Endodermal cell (in vitro differentiated cells): ENCODE measurements around the gene ADGRB3. TPM values are rescaled to one million over a fixed set of nuclear protein-coding genes. Genes with fewer than 3 reads are reported as not detected.
"Not testable (repeated sequence)": the region's sequence is repeated elsewhere in the genome, so short reads cannot be mapped to it uniquely, and the experiment has no call there.

Experiments used
- DNase-seq: peaks from one replicate; pipeline ENCODE4 v3.0.0-alpha.2; 2017
- H3K27ac ChIP-seq: 2 replicates; pipeline ENCODE4 v1.5.1; 2013; ENCODE audit warnings: mild to moderate bottlenecking, low read depth, low read length, moderate library complexity
- H3K27me3 ChIP-seq: 2 replicates; pipeline ENCODE4 v1.6.1; 2013; ENCODE audit warnings: mild to moderate bottlenecking, low read length, moderate library complexity; ENCODE audit not compliant: insufficient read depth, control insufficient read depth, poor library complexity, severe bottlenecking
- H3K36me3 ChIP-seq: 2 replicates; pipeline ENCODE4 v1.7.0; 2013; ENCODE audit warnings: mild to moderate bottlenecking, low read length, moderate library complexity; ENCODE audit not compliant: control insufficient read depth, insufficient read depth
- H3K4me1 ChIP-seq: one replicate; pipeline ENCODE4 v1.7.0; 2013; ENCODE audit warnings: low read length; ENCODE audit not compliant: control insufficient read depth, insufficient read depth
- H3K4me3 ChIP-seq: 2 replicates; pipeline ENCODE4 v1.5.1; 2013; ENCODE audit warnings: mild to moderate bottlenecking, low read length, moderate library complexity
- H3K9ac ChIP-seq: 2 replicates; pipeline ENCODE4 v1.6.1; 2013; ENCODE audit warnings: mild to moderate bottlenecking, low read length, moderate library complexity; ENCODE audit not compliant: poor library complexity, severe bottlenecking; ENCODE audit errors: extremely low read depth
- H3K9me3 ChIP-seq: 2 replicates; pipeline ENCODE4 v1.6.1; 2013; ENCODE audit warnings: mild to moderate bottlenecking, low read length, moderate library complexity; ENCODE audit not compliant: control insufficient read depth
- H3K27ac Mint-ChIP-seq: 2 replicates; pipeline ENCODE4 v1.8.0; 2020; ENCODE audit warnings: mixed read lengths
- H3K27me3 Mint-ChIP-seq: 2 replicates; pipeline ENCODE4 v1.8.0; 2021; ENCODE audit warnings: mild to moderate bottlenecking, mixed read lengths; ENCODE audit not compliant: insufficient read depth
- H3K36me3 Mint-ChIP-seq: 2 replicates; pipeline ENCODE4 v1.8.0; 2020; ENCODE audit warnings: low read depth, mixed read lengths
- H3K4me1 Mint-ChIP-seq: 2 replicates; pipeline ENCODE4 v1.8.0; 2020; ENCODE audit warnings: mixed read lengths
- H3K4me3 Mint-ChIP-seq: 2 replicates; pipeline ENCODE4 v1.8.0; 2020; ENCODE audit warnings: mild to moderate bottlenecking, moderate library complexity, mixed read lengths
- H3K9me3 Mint-ChIP-seq: 2 replicates; pipeline ENCODE4 v1.8.0; 2020; ENCODE audit warnings: mild to moderate bottlenecking, mixed read lengths
- WGBS, 2 experiments: methylation state at CpG; one replicate each; pipeline versions ENCODE4 v1.1.5 to v1.1.7; 2013; ENCODE audit warnings: missing lambda C conversion rate in 2 of 2, mixed read lengths in 1 of 2; ENCODE audit not compliant: insufficient coverage in 1 of 2, insufficient read length in 1 of 2; 5-methylcytosine and 5-hydroxymethylcytosine counted together
- total RNA-seq, 2 donors: library from RNA; stranded (reverse); fragmentation: NEBNext Ultra II Directional in 1 of 2; extraction: Animal tissue kit (Norgen Biotek cat#: 25700) in 1 of 2; gene quantifications; 2 replicates in 1 of 2; 3 replicates in 1 of 2; pipeline ENCODE4 v1.2.1, GENCODE V29; 2021
- TF ChIP-seq, protein P1 (sequence below): fragments of 200-600 bp; sonication (generic); conservative IDR thresholded peaks from 2 replicates; pipeline ENCODE4 v1.5.0; 2021; ENCODE audit warnings: antibody characterized with exemption, mild to moderate bottlenecking

The ADGRB3 gene
- total RNA-seq, 2 donors from 2014 or later = 0.33 to 1.3 TPM

DNA sequence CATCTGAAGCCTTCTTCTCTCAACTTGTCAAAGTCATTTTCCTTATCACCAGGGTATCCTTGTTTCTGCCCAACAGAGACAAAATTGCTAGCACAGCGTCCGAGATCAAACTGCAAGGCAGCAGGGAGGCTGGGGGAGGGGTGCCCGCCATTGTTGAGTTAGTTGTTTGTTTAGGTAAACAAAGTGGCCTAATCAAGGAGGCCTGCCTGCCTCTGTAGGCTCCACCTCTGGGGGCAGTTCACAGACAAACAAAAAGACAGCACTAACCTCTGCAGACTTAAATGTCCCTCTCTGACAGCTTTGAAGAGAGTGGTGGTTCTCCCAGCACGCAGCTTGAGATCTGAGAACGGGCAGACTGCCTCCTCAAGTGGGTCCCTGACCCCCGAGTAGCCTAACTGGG is 155.0 kb downstream of the ADGRB3 start:
- DNase-seq = peak; percentile 87
- not testable (repeated sequence) for H3K4me1 Mint-ChIP-seq, H3K27me3 Mint-ChIP-seq, H3K9ac ChIP-seq, H3K9me3 ChIP-seq, H3K4me1 ChIP-seq, H3K36me3 Mint-ChIP-seq, H3K4me3 ChIP-seq, H3K36me3 ChIP-seq, H3K27me3 ChIP-seq, H3K27ac ChIP-seq
- H3K9me3 Mint-ChIP-seq = peaks cover 30% of the 10 kb centered on the region
- peak overlapping the region; percentile 24 for H3K4me3 Mint-ChIP-seq
- TF ChIP-seq, protein P1, sequence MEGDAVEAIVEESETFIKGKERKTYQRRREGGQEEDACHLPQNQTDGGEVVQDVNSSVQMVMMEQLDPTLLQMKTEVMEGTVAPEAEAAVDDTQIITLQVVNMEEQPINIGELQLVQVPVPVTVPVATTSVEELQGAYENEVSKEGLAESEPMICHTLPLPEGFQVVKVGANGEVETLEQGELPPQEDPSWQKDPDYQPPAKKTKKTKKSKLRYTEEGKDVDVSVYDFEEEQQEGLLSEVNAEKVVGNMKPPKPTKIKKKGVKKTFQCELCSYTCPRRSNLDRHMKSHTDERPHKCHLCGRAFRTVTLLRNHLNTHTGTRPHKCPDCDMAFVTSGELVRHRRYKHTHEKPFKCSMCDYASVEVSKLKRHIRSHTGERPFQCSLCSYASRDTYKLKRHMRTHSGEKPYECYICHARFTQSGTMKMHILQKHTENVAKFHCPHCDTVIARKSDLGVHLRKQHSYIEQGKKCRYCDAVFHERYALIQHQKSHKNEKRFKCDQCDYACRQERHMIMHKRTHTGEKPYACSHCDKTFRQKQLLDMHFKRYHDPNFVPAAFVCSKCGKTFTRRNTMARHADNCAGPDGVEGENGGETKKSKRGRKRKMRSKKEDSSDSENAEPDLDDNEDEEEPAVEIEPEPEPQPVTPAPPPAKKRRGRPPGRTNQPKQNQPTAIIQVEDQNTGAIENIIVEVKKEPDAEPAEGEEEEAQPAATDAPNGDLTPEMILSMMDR = peak; percentile 19
- 56% methylated on average over 6 of the region's 6 CpGs; no CpG with 5 or more reads in 1 of the 2 experiments for WGBS, 2 experiments
- H3K27ac Mint-ChIP-seq = peak overlapping the region; percentile 84

DNA sequence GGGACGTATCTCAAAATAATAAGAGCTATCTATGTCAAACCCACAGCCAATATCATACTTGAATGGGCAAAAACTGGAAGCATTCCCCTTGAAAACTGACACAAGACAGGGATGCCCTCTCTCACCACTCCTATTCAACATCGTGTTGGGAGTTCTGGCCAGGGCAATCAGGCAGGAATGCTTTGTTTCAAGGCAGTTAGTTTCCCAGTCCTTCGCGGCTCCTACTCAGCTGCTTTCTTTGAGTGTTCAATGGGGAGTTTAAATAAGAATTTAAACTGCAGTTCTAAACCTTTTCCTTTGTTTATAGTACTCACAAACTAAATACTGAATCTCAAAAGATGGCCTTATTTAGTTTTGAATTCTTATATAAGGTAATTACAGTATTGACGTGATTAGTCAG is 179.9 kb downstream of the ADGRB3 start:
- H3K27ac ChIP-seq, H3K4me3 Mint-ChIP-seq, H3K9ac ChIP-seq, H3K27ac Mint-ChIP-seq, H3K4me3 ChIP-seq, H3K36me3 Mint-ChIP-seq, H3K27me3 Mint-ChIP-seq, H3K27me3 ChIP-seq, H3K4me1 Mint-ChIP-seq, H3K4me1 ChIP-seq, H3K36me3 ChIP-seq, H3K9me3 Mint-ChIP-seq, H3K9me3 ChIP-seq: not testable (repeated sequence)
- peak; percentile 55 for DNase-seq
- WGBS, 2 experiments = 61% methylated on average over 5 of the region's 5 CpGs; no CpG with 5 or more reads in 1 of the 2 experiments

DNA sequence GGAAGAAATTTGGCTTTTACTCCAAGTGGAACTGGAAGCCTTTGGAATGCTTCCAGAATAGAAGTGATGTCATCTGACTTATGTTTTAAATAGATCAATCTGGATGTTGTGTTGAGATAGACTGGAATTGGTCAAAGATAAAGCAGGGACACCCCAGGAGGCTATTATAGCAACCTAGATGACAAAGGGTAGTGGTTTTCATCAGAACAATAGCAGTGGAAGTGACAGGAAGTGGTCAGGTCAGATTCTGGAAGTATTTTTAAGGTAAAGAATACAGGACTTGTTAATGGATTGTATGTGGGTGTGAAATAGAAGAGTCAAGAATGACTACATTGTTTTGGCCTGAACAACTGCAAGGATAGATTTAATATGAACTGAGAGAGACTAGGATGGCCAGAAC is 191.4 kb downstream of the ADGRB3 start:
- H3K4me1 Mint-ChIP-seq = peaks cover 11% of the 10 kb centered on the region

DNA sequence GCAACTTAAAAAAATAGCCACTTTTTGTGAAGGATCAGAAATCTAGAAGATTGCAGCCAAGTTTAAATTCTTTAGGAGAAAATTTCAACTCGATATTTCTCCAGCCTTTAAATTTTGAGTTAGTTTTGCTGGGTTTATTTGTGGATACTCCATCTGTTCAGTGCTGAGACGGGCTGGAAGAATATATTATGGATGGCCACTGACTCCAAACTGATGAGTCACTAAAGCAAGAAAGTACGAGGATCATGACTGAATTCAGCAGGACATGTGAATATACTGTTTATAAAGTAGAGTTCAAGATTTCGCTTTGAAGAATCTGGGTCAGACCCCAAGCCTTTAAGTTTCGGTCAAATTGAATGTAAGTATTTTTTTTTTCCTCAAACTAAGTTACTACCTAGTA is 199.5 kb downstream of the ADGRB3 start:
- Mint-ChIP-seq H3K4me1 (no peaks in the 10 kb centered on the region), H3K27me3 (no peaks in the 10 kb centered on the region), H3K4me3 (no peak overlapping the region), H3K9me3 (no peaks in the 10 kb centered on the region), H3K27ac (no peak overlapping the region), H3K36me3 (no peaks in the 10 kb centered on the region)
- Histone ChIP-seq H3K4me3 (no peak overlapping the region), H3K9me3 (no peaks in the 10 kb centered on the region), H3K27me3 (no peaks in the 10 kb centered on the region), H3K27ac (no peak overlapping the region), H3K9ac (no peak overlapping the region), H3K4me1 (no peaks in the 10 kb centered on the region), H3K36me3 (no peaks in the 10 kb centered on the region)
- WGBS, 2 experiments = 95 to 100% methylated on average over 2 to 4 of the region's 5 CpGs
- TF ChIP-seq, protein P1 = no peak
- DNase-seq = no peak

More for the DNA sequence above, 191.4 kb downstream of the ADGRB3 start:
- H3K4me1 ChIP-seq = no peaks in the 10 kb centered on the region
- Mint-ChIP-seq H3K4me3 (no peak overlapping the region), H3K36me3 (no peaks in the 10 kb centered on the region), H3K27me3 (no peaks in the 10 kb centered on the region), H3K9me3 (no peaks in the 10 kb centered on the region), H3K27ac (no peak overlapping the region)
- no peaks in the 10 kb centered on the region for H3K9me3 ChIP-seq
- TF ChIP-seq, protein P1 = no peak
- no peaks in the 10 kb centered on the region for H3K36me3 ChIP-seq
- H3K27me3 ChIP-seq = no peaks in the 10 kb centered on the region
- no peak overlapping the region for H3K9ac ChIP-seq
- no peak overlapping the region for H3K27ac ChIP-seq
- DNase-seq = no peak
- no peak overlapping the region for H3K4me3 ChIP-seq
